HG02759 (cell line): ENCODE data around the gene ABCC2.
"Not testable (repeated sequence)": the region's sequence is repeated elsewhere in the genome, so short reads cannot be mapped to it uniquely, and the experiment has no call there.

Source experiments
- ATAC-seq: cut with Tn5 transposase; IDR thresholded peaks from one replicate; pipeline ENCODE4 v1.9.1; 2021; ENCODE audit warnings: mild to moderate bottlenecking, moderate library complexity; ENCODE audit not compliant: unreplicated experiment

Gene ABCC2

DNA sequence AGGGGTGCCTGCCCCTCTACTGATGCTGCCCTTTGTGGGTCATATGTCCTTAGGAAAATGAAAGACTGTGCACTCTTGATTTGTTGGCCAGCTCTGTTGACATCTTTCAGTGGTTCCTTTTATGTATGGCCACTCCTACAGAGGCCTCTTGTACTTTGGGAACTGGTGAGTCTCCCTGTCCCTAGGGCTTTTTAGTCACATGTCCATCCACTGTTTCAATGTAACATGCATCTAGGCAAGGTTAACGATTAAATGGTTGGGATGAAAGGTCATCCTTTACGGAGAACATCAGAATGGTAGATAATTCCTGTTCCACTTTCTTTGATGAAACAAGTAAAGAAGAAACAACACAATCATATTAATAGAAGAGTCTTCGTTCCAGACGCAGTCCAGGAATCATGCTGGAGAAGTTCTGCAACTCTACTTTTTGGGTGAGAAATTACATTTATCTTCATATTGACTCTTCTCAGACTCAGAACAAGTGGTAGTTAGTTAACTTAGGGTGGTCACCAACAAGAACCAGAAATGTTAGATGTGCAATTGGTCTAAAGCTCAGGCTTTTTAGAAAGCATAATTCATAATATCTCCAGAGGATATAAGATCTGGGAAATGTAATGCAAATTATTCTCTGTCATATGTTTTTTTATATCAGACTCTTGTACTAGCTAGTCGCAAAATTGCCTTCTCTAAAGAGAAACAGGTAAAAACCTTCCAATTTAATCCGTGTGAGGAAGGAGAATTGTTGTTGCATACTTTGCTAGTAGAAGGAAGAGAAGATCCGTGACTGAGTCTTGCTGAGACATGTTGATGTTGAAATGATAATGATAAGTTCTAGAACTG is at the start of gene ABCC2:
Gene ABCC2, plus strand, starts transcription at position 194 of the 840 bp plus-strand sequence. Its CDS starts 205 bp downstream, at position 399.
- ATAC-seq, result no peak

DNA sequence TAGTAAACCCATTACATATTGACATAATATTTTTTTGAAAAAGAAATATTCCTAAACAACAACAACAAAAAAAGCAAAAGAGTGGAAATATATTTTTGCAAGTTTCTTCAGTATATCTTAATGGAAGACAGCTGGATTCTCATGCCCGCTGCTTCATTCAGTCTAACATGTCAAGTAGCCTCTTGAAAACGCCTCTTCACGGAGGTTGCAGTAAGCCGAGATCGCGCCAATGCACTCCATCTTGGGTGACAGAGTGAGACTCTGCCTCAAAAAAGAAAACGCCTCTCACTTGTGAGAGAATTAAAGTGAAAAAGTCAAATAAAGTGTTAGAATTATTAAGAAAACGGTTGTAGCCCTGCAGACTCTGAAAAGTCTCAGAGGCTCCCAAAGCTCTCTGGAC is 49.1 kb upstream of the ABCC2 start:
- ATAC-seq, result no peak

DNA sequence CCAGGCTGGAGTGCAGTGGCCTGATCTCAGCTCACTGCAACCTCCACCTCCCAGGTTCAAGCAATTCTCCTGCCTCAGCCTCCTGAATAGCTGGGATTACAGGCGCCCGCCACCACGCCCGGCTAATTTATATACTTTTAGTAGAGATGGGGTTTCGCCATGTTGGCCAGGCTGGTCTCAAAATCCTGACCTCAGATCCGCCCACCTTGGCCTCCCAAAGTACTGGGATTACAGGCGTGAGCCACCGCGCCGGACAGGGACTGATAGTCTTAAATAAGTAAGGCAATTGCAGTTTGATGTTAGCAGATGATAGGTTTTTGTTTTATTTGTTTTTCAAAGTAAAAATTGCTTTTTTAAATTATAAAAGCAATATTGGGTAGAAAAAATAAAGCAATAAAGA is 48.3 kb upstream of the ABCC2 start:
- ATAC-seq, result not testable (repeated sequence)

DNA sequence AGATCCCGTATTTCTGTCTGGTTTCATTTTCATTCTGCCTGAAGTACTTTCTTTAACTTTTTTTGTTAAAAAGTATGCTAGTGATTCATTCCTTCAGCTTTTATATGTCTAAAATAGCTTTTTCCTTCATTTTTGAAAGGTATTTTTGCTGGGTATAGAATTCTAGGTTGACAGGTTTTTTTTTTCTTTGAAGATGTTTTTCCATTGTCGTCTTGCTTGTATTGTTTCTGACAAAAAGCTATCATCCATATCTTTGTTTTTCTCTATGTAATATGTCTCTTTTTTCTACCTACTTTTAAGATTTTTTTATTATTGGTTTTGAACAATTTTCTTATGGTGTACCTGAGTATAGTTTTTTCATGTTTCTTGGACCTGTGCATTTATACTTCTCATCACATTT is 42.2 kb upstream of the ABCC2 start:
- no peak for ATAC-seq

DNA sequence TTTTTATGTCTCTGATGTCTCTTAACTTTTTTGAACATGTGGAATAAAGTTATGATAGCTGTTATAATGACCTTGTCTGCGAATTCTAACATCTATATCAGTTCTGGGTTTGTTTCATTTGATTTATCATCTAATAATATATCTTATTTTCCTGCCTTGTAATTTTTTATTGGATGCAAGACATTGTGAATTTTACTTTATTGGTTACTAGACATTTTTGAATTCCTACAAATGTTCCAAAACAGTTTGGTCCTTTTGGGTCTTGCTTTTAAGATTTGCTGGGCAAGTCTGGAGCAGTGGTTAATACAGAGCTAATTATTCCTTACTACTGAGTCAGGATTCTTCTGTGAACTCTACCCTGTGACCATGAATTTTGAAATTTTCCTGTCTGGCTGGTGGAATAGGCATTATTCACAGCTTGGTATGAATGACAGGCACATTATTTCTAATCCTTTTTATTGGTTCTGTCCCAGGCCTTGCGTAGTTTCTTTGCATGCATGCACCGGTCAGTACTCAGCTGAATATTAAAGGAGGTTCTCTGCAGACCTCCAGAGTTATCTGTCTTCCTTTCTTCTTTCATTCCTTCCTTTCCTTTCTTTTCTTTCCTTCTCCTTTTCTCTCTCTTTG is 41.4 kb upstream of the ABCC2 start:
- no peak for ATAC-seq

DNA sequence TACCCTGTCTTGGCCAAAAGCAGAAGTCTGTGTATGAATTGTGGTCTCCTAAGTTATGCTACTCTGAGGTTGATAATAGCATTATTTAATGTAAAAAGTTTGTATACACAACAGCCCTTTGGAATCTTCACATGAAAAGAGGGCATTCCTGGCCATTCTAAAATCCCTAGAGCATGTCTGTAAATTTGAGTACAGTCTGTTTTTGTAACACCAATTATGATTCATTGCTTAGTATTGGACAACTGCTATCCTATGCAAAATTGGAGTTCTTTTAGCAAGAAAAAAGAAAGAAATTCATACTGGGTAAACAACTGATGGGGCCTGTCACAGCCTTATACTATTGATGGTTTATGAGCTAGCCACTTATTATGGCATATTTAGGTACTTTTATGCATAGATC is 40.2 kb upstream of the ABCC2 start:
- no peak for ATAC-seq

DNA sequence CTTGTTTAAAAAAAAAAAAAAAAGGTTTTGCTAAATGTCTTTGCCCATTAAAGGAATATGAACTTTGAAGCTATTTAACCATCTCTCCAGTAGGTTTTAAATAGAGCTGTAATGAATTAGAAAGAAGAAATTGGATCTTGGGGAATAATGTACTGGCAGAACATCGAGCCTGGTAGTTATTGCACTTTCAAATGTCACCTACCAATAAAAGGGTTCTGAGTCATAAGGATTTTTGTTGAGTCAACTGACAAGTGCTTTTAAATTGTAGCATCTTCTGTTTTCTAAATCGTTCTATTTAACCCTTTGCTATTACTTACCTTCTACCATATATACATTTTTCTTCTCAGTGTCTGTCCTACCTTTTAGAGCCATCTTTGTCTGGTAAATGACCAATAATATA is 39.7 kb upstream of the ABCC2 start:
- ATAC-seq, result no peak

DNA sequence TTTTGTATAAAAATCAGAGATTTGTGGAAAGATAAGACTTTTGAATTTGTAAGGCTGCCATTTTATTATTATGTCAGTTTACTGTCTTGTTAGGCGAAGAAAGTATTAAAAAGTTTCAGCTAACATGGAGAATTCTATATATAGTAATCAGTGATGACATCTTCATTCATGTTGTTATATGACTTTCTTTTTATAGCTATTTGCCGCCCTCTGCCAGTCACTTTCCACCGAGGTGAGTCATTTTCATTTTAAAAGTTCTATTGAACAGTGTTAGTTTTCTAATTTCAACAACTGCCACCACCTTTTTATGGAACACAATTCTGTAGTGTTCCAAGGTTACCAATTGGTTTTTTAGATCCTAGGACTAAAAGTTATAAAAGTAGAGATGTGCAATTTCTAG is 38.6 kb upstream of the ABCC2 start:
- ATAC-seq, result no peak

DNA sequence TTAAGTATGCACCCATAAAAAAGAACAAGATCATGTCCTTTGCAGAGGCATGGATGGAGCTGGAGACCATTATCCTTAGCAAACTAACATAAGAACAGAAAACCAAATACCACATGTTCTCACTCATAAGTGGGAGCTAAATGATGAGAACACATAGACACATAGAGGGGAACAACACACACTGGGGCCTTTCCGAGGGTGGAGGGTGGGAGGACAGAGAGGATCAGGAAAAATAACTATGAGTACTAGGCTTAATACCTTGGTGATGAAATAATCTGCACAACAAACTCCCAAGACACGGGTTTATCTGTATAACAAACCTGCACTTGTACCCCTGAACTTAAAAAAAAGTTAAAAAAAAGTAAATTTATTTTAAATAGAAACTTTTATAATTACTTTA is 36.3 kb upstream of the ABCC2 start:
- not testable (repeated sequence) for ATAC-seq

DNA sequence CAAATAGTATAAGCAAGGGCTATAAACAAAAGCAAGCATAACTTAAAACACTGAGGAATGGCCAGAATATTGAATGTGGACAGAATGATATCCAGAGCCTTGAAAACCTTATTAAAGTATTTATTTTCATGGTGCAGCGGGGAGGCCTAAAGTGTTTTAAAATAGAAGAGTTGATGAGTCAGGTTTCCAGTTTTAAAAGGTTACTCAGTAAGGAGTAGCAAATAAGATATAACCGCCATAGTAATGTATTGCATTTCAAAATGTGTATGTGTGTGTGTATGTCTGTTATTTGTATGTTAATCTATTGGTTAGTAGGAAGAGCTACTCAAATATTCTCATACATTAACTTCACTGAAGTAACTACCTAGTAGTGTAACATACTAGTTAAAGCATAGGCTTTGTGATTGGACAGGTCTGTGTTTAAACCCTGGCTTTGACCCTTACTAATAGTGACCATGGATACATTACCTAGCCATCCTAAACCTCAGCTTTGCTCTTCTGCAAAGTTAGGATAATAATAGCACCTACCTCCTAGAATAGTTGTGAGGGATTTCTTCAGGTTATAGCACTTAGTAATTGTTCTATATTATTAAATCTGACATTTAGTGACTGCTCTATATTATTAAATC is 33.5 kb upstream of the ABCC2 start:
- ATAC-seq, result no peak

DNA sequence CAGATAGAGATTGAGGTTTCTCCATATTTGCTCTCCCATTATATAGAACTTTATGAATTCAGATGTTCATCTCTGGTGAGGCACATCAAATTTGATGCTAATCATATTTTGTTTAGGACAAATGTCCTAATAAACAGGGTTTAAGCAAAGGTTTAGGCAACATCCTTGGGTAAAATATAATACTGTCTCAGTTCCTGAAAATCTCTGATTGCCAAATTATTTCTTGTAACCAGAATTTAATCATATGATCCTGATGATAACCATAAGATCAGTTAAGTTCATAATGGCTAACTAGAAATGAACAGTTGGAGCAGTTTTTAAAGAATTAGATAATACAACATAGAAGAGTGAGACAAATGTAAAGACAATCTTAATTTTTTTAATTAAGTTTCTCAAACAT is 31.8 kb upstream of the ABCC2 start:
- ATAC-seq, result no peak

DNA sequence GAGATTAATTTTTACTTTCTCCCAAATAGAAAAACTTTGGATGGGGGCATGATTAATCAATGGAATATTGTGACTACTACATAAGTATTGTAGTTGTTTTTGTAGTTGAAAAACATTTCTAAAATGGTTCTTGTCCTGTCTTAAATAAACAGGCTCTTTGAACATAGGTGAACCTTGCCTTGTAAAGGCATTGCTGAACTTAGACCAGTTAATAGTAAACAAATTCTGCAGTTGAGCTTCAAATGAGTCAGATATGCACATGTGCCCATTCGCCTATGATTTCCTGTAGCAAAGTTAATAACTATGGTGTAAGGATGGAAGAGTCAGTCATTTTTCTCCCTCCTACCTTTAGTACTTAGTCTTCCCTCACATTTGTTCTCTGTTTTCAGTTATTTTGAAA is 27.8 kb upstream of the ABCC2 start:
- no peak for ATAC-seq

DNA sequence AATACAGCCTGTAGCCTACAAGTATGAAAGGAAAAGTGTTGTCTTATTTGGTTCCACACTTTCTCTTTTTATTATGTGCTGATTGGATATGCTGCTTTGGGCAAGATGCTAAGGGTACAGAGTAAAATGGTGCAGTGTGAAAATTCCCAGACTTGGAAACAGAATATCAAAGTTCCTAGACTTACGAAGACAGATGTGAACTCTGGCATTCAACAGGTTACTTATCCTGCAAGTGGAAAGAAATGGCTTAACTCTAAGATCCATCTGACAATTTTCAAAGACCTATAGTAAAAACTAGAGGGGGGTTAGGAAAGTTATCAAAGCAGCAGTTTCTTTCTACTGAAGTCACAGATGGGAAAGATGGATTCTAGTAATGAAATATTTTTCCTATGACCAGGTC is 26.3 kb upstream of the ABCC2 start:
- ATAC-seq, result no peak

DNA sequence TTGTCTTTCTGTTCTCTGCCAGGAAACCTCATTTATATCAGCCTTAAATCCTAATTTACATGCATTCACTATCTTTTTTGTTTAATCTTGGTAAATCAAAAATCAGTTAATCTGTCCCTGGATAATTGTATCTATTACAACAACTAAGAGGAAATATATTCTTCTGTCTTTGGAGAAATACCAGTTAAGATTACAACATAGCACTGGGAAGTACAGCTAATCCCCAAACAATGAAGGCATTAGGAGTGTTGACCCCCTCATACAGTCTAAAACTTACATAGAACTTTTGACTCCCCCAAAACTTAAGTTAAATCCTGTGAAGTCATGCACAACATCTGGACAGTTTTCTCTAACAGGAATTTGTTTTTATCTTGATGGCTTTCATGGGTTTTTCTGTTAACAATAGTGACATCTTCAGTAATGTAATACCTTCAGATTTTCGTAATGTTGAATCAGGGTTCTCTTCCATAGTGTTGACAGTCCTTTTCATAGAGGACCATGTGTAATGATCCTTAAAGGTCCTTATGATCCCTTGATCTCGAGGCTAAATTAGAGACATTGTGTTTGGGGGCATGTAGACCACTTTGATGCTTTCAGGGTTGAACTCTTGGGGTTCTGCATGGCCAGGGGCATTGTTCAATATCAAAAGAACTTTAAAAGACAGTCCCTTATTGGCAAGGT is 24.1 kb upstream of the ABCC2 start:
- ATAC-seq, result no peak

DNA sequence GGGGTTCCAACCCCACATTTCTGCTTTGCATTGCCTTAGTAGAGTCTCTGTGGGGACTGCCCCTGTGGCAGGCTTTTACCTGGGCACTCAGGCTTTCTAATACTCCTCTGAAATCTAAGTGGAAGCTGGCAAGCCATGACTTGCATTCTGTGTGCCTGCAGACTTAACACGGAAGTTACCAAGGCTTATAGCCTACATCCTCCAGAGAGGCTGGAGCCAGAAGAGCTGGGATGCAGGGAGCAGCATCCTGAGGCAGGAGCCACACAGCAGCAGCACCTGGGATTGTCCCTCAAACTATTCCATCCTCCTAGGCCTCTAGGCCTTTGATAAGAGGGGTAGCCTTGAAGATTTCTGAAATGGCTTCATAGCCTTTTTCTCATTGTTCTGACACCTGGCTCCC is 22.1 kb upstream of the ABCC2 start:
- ATAC-seq, result no peak

DNA sequence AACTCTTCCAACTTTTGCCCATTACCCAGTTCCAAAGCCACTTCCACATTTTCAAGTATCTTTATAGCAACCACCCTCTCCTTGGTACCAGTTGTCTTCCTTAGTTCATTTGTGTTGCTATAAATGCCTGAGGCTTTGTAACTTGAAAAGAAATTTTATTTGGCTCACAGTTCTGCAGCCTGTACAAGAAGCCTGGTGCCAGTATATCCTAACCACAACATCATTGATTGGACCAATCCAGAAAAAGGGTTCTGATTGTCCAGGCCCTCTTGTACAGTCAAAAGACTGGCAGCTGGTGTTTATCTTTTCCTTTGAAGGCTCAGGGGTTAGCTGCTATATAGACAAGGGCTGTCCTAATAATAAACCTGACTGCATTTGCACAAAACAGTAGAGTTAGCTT is 21.1 kb upstream of the ABCC2 start:
- no peak for ATAC-seq

DNA sequence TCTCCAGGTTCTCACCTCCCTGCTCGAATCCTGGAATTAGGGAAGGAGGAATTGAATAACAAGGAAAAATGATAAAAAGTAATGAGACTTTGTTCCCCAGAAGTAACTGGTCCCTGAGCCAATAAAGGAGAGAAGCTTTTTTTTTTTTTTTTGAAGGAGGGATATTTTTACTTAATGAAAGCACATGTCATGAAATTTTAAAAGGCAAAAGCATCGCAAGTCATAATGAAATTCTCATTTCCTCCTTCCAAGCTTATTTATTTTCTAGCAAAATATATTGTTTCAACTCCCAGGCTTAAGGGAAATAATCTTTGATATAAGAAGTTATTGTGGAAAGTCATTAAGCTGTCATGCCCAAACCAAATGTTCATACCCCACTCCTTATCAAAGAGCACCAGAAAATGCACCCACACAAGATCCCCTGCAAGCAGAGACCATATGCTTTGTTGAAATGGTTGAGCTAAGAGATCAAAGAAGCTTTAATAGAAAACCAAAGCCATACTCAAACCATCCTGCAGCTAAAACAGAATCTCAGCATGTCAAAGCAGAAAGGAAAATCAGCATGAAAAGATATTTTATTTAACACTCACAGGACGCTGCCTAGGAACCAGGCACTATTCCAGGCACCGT is 16.7 kb upstream of the ABCC2 start:
- no peak for ATAC-seq

DNA sequence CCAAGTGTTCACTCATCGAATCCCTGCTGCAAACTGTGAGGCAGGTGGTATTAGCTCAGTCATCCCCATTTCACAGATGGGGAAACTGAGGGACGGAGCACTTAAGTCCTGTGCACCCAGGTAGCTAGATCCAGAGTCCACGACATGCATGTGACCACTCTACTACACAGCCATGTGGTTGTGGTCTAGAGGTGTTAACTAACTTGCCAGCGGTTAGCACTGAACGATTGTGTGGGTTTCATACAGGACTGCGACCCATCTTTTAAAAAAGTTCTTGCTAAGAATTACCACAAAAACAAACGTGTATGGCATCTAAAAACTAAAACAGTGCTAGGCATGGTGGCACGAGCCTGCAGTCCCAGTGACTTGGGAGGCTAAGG is 16.1 kb upstream of the ABCC2 start:
- no peak for ATAC-seq

DNA sequence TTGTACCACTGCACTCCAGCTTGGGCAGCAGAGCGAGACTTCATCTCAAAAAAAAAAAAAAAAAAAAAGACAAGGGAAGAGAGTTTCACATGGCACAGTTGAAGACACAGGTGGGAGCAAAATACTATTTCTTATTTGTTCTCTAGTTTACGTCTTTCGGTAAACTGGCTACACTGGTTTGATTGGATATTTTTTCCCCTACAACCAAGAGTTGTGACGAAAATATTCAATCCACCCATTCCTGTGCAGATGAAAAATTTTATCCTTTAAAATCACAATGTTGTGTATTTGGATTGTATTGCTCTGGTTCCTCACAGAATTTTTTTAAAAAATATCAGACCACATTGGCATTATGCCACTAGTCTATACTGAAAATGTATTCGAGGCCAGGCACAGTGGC is 14.5 kb upstream of the ABCC2 start:
- ATAC-seq, result no peak

DNA sequence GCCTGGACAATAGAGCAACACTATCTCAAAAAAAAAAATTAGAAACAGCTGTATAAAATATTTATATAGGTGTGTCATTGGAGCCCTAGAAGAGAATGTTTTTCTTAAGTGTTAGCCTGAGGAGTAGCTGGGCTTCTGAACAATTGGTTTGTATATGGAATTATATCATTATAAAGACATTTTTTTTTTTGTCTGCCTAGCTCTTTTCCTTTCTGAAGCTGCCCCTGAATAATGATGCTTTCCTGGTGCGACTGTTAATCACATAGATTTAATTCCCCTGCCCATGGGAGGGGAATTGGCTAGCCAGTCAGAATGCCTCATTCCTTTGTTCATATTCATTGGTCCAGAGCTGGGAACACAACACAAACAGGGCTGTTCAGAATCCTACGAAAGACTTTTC is 13.9 kb upstream of the ABCC2 start:
- no peak for ATAC-seq

DNA sequence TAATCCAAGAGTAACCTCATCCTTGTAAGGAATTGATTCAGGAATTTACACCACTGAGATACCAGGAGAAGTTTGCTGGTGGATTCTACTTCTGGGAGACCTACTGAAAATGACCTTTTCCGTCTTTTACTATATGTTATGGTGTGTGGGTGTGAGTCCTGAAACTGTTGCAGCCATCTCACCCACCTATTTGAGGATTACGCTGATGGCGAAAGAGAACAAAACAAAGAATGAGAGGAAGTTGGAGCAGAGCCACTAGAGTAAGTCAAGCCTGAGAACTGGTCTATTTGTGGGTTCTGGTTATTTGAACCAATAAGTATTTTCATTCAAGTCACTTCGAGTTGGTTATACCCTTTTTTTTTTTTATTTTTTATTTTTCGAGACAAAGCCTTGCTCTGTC is 12.7 kb upstream of the ABCC2 start:
- ATAC-seq, result no peak
